GM21423 (cell line): ENCODE measurements around the gene ZSWIM5.
"Not testable (repeated sequence)": the region's sequence is repeated elsewhere in the genome, so short reads cannot be mapped to it uniquely, and the experiment has no call there.

Source experiments
- ATAC-seq: cut with Tn5 transposase; IDR thresholded peaks from one replicate; pipeline ENCODE4 v1.9.1; 2021; ENCODE audit warnings: mild to moderate bottlenecking, moderate library complexity; ENCODE audit not compliant: unreplicated experiment

ZSWIM5 gene

DNA sequence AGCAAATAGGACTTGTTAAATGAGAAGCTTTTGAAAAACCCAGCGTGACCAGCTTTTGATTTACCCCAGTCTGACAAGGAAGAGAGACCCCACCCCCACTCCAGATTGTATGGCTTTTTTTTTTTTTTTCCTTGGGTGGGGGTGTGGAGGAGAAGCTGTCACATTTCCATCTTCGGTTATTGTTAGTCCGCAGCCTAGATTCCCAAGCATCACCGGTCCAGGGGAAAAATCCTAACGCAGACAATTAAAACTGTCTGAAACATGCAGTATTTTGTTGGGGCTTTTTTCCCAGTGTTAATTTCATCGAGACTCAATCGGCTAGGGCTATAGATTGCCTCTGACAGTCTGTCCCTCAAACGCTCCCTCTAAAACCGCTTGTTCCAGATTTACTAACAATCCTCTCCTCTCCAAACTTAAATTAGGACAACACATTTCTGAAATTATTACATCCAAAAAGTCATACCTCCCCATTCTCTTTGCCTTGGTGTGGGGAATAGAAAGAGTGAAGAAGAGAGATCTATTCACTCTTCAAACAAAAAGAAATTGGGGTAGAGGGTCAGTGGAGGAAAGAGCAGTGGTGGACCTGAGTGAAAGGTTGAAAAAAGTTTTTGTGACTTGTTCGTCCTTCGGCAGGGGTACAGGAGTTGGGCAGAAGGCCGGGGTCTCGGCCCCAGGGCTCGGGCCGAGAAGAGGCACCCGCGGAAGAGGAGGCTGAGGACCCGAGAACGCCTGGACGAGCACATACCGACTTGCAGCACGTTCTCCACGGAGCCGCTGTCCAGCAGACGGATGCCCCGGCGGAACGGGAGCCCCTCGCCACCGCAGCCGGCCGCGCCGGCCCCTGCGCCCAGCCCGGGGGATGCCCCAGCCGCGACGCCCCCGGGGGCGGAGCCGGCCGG, 1.1 kb downstream of the ZSWIM5 start:
- ATAC-seq: no peak

DNA sequence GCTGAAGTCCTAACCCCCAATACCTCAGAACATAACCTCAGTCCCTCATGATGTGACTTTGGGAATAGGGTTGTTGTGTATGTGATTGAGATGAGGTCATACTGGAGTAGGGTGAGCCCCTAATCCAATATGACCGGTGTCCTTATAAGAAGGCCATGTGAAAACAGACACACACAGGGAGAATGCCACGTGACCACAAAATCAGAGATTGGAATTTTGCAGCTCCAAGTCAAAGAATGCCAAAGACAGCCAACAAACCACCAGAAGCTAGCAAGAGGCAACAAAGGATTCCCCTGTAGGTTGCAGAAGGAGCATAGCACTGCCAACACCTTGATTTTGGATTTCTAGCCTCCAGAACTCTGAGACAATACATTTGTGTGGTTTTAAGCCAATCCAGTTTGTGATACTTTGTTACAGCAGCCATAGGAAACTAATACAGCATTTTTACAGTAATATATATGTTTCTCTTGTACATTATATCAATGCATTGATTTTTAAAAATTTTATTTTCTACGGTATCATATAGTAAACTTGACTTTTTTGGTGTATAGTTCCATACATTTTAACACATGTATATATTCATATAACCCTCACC, 5.4 kb downstream of the ZSWIM5 start:
- ATAC-seq: no peak

DNA sequence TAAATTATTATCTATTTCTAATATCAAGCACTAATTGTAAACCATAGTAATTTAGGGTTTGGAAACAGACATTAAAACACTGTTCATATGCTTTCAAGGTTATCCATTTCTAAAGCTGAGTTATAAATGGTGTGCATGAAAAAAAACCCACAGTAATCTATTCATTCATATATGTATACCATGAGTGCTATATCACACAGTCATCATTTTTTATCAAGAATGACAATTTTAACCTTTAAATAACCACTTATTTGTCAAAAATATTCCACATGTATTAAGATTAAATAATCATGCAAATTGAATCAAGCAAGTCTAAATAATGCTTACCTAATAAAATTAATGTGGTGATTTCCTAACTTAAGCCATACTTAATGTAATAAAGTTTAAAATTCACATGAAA, 6.0 kb downstream of the ZSWIM5 start:
- ATAC-seq: no peak

DNA sequence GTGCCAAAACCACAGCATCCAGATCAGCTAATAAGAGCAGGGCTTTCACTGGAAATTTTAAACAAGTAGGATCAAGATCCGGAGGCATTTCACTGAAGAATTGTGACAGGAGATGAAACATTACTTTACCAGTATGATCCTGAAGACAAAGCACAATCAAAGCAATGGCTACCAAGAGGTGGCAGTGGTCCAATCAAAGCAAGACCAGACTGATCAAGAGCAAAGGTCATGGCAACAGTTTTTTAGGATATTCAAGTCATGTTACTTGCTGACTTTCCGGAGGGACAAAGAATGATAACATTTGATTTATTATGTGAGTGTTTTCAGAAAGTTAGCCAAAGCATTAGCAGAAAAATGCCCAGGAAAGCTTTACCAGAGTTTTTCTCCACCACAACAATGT, 8.2 kb downstream of the ZSWIM5 start:
- ATAC-seq: no peak

DNA sequence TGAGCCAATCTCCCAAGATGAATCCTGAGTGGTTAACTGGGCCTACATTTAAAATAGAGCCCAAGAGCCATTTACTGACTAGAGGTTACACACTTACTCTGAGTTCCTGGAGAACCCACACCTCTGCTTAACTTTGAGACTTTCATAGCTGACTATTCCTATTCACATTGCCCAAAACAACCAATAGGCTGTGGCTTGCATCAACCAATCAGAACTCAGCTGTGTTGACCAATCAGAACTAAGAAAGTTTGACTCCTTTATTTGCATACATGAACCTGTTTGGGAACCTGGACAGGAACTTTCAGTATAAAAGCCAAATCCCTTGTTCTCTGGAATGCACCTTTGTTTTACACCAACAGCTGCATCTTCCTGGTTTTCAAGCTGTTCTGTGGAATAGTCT, 9.5 kb downstream of the ZSWIM5 start:
- ATAC-seq: no peak

DNA sequence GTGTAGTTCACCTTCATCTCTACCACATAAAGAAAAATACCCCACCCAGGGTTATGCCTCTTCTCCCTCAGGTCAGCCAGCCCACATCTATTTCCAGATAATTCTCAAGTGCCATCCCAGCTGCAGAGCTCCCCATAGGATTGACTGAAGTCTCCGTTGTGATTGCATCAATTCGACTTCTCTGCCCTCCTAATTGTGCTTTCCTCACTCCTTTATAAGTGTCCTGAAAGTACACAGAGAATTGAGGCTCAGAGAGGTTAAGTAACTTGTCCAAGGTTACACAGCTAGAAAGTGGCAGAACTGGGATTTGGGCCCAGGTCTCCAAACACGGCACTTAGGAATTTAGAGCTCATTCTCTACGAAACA, 15.0 kb downstream of the ZSWIM5 start:
- no peak for ATAC-seq

DNA sequence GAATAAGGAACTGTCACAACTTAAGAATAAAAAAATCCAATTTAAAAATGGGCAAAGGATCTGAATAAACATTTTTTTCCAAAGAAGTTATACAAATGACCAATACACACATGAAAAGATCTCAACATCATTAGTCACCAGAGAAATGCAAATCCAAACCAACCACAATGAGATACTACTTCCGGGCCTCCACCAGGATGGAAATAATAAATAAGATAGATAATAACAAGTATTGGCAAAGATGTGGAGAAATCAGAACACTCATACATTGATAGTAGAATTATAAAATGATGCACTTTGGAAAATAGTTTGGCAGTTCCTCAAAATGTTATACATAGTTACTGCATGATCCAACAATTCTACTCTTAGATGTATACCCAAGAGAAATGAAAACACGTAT, 18.7 kb downstream of the ZSWIM5 start:
- no peak for ATAC-seq

DNA sequence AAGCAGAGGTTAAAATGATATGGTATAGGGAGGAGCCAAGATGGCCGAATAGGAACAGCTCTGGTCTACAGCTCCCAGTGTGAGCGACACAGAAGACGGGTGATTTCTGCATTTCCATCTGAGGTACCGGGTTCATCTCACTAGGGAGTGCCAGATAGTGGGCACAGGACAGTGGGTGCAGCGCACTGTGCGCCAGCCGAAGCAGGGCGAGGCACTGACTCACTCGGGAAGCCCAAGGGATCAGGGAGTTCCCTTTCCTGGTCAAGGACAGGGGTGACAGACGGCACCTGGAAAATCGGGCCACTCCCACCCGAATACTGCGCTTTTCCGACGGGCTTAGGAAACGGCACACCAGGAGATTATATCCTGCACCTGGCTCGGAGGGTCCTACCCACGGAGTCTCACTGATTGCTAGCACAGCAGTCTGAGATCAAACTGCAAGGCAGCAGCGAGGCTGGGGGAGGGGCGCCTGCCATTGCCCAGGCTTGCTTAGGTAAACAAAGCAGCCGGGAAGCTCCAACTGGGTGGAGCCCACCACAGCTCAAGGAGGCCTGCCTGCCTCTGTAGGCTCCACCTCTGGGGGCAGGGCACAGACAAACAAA, 26.4 kb downstream of the ZSWIM5 start:
- not testable (repeated sequence) for ATAC-seq

DNA sequence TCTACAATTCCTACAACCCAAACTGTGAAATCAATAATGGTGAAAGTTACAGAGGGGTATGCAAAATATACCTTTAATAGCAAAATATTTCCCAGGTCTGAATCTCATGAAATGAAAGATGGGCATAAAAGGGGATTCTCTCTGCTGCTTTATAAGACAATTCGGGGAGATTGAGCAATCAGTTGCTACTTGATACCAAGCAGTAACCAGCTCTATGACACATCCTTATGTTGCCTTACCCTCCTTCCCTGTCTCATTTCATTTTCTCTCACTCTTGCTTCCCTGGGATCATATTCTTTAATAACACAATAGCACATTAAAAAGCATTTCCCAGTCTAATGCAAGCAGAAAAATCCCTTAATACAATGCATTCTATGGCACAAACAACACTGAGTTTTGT, 29.0 kb downstream of the ZSWIM5 start:
- ATAC-seq: no peak

DNA sequence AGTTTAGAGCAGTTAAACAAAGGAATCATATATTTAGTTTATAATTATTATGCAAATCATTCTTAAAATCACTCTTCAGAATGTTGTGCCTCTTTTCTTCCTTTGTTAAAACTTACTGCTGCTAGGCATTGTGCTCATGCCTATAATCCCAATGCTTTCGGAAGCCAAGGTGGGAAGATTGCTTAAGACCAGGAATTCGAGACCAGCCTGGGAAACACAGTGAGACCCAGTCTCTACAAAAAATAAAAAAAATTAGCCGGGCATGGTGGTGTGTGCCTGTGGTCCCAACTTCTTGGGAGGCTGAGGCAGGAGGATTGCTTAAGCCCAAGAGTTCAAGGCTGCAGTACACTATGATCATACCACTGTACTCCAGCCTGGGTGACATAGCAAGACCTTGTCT, 33.6 kb downstream of the ZSWIM5 start:
- no peak for ATAC-seq

DNA sequence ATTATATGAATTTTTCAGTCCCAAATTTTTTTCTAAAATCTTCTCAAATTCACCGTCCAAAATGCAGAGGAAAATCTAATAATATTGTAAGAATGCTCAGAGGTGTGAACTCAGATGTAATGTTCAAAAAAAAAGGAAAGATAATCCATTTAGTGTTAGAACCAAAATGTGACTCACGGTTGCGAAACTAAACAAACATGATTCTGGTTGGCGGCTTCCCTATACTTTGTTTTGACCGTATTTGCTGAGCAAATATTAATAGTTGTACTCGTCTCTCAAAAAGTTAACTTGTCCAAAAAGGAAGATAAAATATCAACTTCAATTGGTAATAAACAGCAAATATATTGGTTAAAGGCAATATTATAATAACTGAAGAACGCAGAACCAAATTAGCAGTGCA, 34.4 kb downstream of the ZSWIM5 start:
- no peak for ATAC-seq

DNA sequence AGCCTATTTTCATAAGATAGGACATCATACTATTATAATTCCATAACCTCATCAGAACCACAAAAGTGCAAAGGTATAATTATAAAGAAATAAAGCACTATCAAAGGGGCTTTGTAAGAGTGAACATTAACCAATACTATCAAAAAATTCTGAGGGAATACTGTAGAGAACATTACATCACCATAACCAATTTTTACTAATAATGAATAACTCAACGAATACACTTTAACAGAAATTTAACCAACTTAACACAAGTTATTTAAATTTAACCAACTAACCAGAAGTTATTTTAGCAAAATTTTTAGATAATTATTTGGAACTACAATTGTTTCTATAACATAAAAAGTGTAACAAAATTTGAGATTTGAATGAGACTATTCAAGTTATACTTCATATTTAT, 34.8 kb downstream of the ZSWIM5 start:
- ATAC-seq: no peak

DNA sequence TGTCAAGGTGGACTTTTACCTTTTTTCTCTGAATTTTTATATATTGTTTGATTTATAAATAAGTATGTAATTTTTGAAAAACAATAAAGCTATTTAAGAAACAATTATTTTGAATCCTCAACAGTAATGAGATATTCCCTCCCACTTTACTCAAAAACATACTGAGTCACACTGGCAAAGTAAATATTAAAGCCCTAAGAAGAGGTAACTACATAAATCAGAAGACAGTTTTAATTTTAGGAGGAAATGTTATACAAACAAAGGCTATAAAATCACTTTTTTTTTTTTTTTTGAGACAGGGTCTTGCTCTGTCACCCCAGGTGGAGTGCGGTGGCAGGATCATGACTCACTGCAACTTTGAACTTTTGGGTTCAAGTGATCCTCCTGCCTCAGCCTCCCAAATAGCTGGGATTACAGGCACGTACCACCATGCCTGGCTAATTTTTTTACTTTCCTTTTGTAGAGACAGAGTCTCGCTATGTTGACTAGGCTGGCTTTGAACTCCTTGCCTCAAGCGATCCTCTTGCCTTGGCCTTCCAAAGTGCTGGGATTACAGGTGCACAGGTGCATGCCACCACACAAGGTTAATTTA, 36.2 kb downstream of the ZSWIM5 start:
- no peak for ATAC-seq

DNA sequence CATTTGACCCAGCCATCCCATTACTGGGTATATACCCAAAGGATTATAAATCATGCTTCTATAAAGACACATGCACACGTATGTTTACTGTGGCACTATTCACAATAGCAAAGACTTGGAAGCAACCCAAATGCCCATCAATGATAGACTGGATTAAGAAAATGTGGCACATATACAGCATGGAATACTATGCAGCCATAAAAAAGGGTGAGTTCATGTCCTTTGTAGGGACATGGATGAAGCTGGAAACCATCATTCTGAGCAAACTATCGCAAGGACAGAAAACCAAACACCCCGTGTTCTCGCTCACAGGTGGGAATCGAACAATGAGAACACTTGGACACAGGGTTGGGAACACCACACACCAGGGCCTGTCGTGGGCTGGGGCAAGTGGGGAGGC, 38.5 kb downstream of the ZSWIM5 start:
- ATAC-seq: not testable (repeated sequence)

DNA sequence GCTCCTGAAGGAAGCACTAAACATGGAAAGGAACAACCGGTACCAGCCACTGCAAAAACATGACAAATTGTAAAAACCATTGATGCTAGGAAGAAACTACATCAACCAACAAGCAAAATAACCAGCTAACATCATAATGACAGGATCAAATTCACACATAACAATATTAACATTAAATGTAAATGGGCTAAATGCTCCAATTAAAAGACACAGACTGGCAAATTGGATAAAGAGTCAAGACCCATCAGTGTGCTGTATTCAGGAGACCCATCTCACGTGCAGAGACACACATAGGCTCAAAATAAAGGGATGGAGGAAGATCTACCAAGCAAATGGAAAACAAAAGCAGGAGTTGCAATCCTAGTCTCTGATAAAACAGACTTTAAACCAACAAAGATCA, 42.1 kb downstream of the ZSWIM5 start:
- ATAC-seq: not testable (repeated sequence)

DNA sequence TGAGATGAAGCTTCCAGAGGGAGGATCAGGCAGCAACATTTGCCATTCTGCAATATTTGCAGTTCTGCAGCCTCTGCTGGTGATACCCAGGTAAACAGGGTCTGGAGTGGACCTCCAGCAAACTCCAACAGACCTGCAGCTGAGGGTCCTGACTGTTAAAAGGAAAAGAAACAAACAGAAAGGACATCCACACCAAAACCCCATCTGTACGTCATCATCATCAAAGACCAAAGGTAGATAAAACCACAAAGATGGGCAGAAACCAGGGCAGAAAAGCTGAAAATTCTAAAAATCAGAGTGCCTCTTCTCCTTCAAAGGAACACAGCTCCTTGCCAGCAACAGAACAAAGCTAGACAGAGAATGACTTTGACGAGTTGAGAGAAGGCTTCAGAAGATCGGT, 43.3 kb downstream of the ZSWIM5 start:
- ATAC-seq: not testable (repeated sequence)

DNA sequence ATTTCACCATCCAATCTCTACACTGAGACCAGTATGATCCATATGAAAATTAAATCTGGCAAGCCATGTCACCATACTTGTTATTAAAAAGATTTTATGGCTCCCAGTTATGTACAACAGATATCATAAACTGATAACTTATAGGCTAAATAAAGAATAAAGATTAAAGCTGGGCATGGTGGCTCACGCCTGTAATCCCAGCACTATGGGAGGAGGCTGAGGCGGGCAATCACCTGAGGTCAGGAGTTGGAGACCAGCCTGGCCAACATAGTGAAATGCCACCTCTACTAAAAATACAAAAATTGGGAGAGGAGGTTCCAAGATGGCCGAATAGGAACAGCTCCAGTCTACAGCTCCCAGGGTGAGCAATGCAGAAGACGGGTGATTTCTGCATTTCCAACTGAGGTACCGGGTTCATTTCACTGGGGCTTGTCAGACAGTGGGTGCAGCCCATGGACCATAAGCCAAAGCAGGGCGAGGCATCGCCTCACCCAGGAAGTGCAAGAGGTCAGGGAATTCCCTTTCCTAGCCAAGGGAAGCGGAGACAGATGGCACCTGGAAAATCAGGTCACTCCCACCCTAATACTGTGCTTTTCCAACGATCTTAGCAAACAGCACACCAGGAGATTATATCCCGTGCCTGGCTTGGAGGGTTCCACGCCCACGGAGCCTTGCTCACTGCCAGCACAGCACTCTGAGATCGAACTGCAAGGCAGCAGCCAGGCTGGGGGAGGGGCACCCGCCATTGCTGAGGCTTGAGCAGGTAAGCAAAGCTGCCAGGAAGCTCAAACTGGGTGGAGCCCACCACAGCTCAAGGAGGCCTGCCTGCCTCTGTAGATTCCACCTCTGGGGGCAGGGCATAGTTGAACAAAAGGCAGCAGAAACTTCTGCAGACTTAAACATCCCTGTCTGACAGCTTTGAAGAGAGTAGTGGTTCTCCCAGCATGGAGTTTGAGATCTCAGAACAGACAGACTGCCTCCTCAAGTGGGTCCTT, 44.1 kb downstream of the ZSWIM5 start:
- ATAC-seq: not testable (repeated sequence)

DNA sequence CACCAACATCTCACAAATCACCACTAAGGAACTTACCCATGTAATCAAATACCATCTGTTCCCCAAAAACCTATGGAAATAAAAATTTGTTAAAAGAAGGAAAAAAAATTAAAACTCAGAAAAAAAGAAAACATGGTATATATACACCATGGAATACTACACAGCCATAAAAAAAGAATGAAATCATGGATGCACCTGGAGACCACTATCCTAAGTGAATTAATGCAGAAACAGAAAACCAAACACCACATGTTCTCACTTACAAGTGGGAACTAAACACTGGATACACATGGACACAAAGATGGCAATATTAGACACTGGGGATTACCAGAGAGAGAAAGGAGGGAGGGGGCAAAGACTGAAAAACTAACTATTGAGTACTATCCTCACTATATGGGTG, 50.4 kb downstream of the ZSWIM5 start:
- ATAC-seq: no peak

DNA sequence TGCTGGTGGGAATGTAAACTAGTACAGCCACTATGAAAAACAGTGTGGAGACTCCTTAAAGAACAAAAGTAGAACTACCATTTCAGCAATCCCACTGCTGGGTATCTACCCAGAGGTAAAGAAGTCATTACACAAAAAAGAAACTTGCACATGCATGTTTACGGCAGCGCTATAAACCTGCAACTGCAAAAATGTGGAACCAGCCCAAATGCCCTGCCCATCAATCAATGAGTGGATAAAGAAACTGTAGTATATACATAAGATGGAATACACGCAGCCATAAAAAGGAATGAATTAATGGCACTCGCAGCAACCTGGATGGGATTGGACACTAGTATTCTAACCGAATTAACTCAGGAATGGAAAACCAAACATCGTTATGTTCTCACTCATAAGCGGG, 51.0 kb downstream of the ZSWIM5 start:
- no peak for ATAC-seq

DNA sequence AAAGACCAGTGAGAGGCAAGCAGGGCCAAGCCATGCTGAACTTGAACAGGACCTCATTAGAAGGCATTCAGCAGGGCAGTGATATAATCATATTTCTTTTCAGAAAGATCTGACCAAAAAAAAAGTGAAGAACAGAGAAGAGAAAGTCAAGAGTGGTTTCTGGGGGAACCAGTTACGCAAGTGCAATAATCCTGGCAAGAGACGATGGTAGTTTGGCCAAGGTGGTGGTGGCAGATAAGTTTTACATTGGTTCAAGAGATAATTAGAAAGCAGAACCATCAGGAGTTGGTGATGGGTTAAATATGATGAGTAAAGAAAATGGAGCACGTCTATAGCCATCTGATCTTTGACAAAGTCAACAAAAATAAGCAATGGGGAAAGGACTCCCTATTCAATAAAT, 54.3 kb downstream of the ZSWIM5 start:
- no peak for ATAC-seq
